A549 (cell line): ENCODE data around the gene EHD3. TPM values are rescaled to one million over a fixed set of nuclear protein-coding genes. Genes with fewer than 3 reads are reported as not detected.

Experiments
- ATAC-seq, 2 experiments: fragments of 200-7000 bp in 1 of 2; fragments of >200 bp in 1 of 2; cut with Nextera tagmentation in 1 of 2; cut with Tn5 transposase in 1 of 2; 3 replicates each; pipeline versions ENCODE4 v1.8.0 to v1.9.1; 2018 to 2020; ENCODE audit warnings: mild to moderate bottlenecking in 1 of 2, moderate library complexity in 1 of 2
- CTCF ChIA-PET: fragments of 300-600 bp; sonication (Branson Sonifier 250); formaldehyde crosslinking; extraction: SDS; loops from one replicate; lab custom pipeline; 2021; ENCODE audit warnings: antibody characterized with exemption, inconsistent platforms; lab: Yijun Ruan, JAX
- POLR2A ChIA-PET: fragments of 350-600 bp; formaldehyde crosslinking; extraction: SDS; loops from one replicate; lab custom pipeline; 2021; ENCODE audit warnings: antibody characterized with exemption, inconsistent platforms; lab: Yijun Ruan, JAX
- DNase-seq, 2 experiments: peaks; one replicate each; pipeline versions ENCODE4 v3.0.0 to v3.0.0-alpha.2; 2011 to 2016; ENCODE audit warnings: low read depth in 1 of 2, low spot score in 1 of 2
- FAIRE-seq: peaks from 2 replicates; lab custom pipeline; 2011; peaks lifted over from hg19 to GRCh38; lab: Jason Lieb, UNC
- H3K27ac ChIP-seq, 2 experiments: fragments of >200 bp; sonication (Bioruptor Twin); formaldehyde crosslinking; 3 replicates each; pipeline ENCODE4 v1.5.1; 2016 to 2017
- H3K4me1 ChIP-seq: fragments of >200 bp; sonication (Bioruptor Twin); formaldehyde crosslinking; 3 replicates; pipeline ENCODE4 v1.6.1; 2016
- H3K4me2 ChIP-seq: fragments of >200 bp; sonication (Bioruptor Twin); formaldehyde crosslinking; 3 replicates; pipeline ENCODE4 v1.6.1; 2016
- H3K4me3 ChIP-seq: fragments of >200 bp; sonication (Bioruptor Twin); formaldehyde crosslinking; 3 replicates; pipeline ENCODE4 v1.5.1; 2016
- H3K9me3 ChIP-seq: fragments of >200 bp; sonication (Bioruptor Twin); formaldehyde crosslinking; 3 replicates; pipeline ENCODE4 v1.6.1; 2016
- ATOH8 ChIP-seq: fragments of 250-450 bp; sonication (Bioruptor Pico); IDR thresholded peaks from 2 replicates; pipeline ENCODE4 v1.5.0; 2020; ENCODE audit warnings: low read depth, mild to moderate bottlenecking, moderate library complexity
- BCL3 ChIP-seq: fragments of >200 bp; sonication (Bioruptor Twin); formaldehyde crosslinking; IDR thresholded peaks from 3 replicates; pipeline ENCODE4 v1.6.1; 2016
- BHLHE40 ChIP-seq: IDR thresholded peaks from 2 replicates; pipeline ENCODE4 v1.6.1; 2012; ENCODE audit warnings: low read depth, low read length, inconsistent platforms
- CBX2 ChIP-seq: fragments of 200-600 bp; sonication (generic); IDR thresholded peaks from 2 replicates; pipeline ENCODE4 v1.6.1; 2016; ENCODE audit warnings: low read depth, mild to moderate bottlenecking, borderline replicate concordance
- CBX8 ChIP-seq: fragments of 200-600 bp; sonication (generic); IDR thresholded peaks from 2 replicates; pipeline ENCODE4 v1.6.1; 2016
- E2F6 ChIP-seq: IDR thresholded peaks from 2 replicates; pipeline ENCODE4 v1.6.1; 2012; ENCODE audit warnings: low read depth, borderline replicate concordance
- EHF ChIP-seq: fragments of 250-450 bp; sonication (Bioruptor Pico); IDR thresholded peaks from 2 replicates; pipeline ENCODE4 v1.5.0; 2020; ENCODE audit warnings: mild to moderate bottlenecking
- EHMT2 ChIP-seq: fragments of 200-600 bp; sonication (generic); IDR thresholded peaks from 2 replicates; pipeline ENCODE4 v1.6.1; 2016; ENCODE audit warnings: antibody characterized with exemption, low read depth, mild to moderate bottlenecking, moderate library complexity
- ESRRA ChIP-seq: fragments of 150-350 bp; IDR thresholded peaks from 2 replicates; pipeline ENCODE4 v1.6.1; 2014; ENCODE audit warnings: mild to moderate bottlenecking, low read length, borderline replicate concordance
- FOSB ChIP-seq: fragments of 250-450 bp; sonication (Bioruptor Pico); IDR thresholded peaks from 2 replicates; pipeline ENCODE4 v1.5.0; 2020; ENCODE audit warnings: mild to moderate bottlenecking, moderate library complexity
- GATA3 ChIP-seq: IDR thresholded peaks from 2 replicates; pipeline ENCODE4 v1.6.1; 2012; ENCODE audit warnings: borderline replicate concordance
- HES2 ChIP-seq: fragments of >200 bp; sonication (Bioruptor Twin); formaldehyde crosslinking; IDR thresholded peaks from 2 replicates; pipeline ENCODE4 v1.6.1; 2016
- HOXB13 ChIP-seq: fragments of 250-450 bp; sonication (Bioruptor Pico); IDR thresholded peaks from 2 replicates; pipeline ENCODE4 v1.5.0; 2020; ENCODE audit warnings: low read depth, mild to moderate bottlenecking, moderate library complexity
- HOXB5 ChIP-seq: fragments of 250-450 bp; sonication (Bioruptor Pico); IDR thresholded peaks from 2 replicates; pipeline ENCODE4 v1.5.0; 2020; ENCODE audit warnings: mild to moderate bottlenecking, moderate library complexity
- JUN ChIP-seq, 2 experiments: fragments of >200 bp; sonication (Bioruptor Twin); formaldehyde crosslinking; IDR thresholded peaks; 2 replicates in 1 of 2; 3 replicates in 1 of 2; pipeline ENCODE4 v1.6.1; 2016 to 2017
- JUNB ChIP-seq: fragments of >200 bp; sonication (Bioruptor Twin); formaldehyde crosslinking; IDR thresholded peaks from 2 replicates; pipeline ENCODE4 v1.6.1; 2016
- KDM5A ChIP-seq: fragments of 200-600 bp; sonication (generic); IDR thresholded peaks from 2 replicates; pipeline ENCODE4 v1.6.1; 2016; ENCODE audit warnings: antibody characterized with exemption, mild to moderate bottlenecking
- MAX ChIP-seq: IDR thresholded peaks from 2 replicates; pipeline ENCODE4 v1.6.1; 2012
- MYC ChIP-seq: IDR thresholded peaks from 2 replicates; pipeline ENCODE4 v1.6.1; 2012; ENCODE audit warnings: mild to moderate bottlenecking, inconsistent platforms, low read length, improper control_type of control experiment, borderline replicate concordance
- NR3C1 ChIP-seq: fragments of >200 bp; sonication (Bioruptor Twin); formaldehyde crosslinking; IDR thresholded peaks from 3 replicates; pipeline ENCODE4 v1.6.1; 2017
- PBX3 ChIP-seq: IDR thresholded peaks from 2 replicates; pipeline ENCODE4 v1.6.1; 2012
- PHF8 ChIP-seq: fragments of 200-600 bp; sonication (generic); IDR thresholded peaks from 2 replicates; pipeline ENCODE4 v1.6.1; 2016; ENCODE audit warnings: low read depth, mild to moderate bottlenecking, antibody characterized with exemption, moderate library complexity, borderline replicate concordance
- POLR2A ChIP-seq: IDR thresholded peaks from 2 replicates; pipeline ENCODE4 v1.6.1; 2012; ENCODE audit warnings: mild to moderate bottlenecking, low read length
- POLR2AphosphoS2 ChIP-seq: conservative IDR thresholded peaks from 2 replicates; pipeline ENCODE4 v1.6.1; 2012; ENCODE audit warnings: low read length, improper control_type of control experiment, inconsistent platforms
- RCOR1 ChIP-seq: fragments of 150-350 bp; IDR thresholded peaks from 2 replicates; pipeline ENCODE4 v1.6.1; 2014; ENCODE audit warnings: antibody characterized with exemption, low read length, low read depth
- RNF2 ChIP-seq: fragments of 200-600 bp; sonication (generic); IDR thresholded peaks from 2 replicates; pipeline ENCODE4 v1.6.1; 2016; ENCODE audit warnings: low read depth, mild to moderate bottlenecking, antibody characterized with exemption, moderate library complexity, borderline replicate concordance
- SMC3 ChIP-seq: fragments of >200 bp; sonication (Bioruptor Twin); formaldehyde crosslinking; IDR thresholded peaks from 3 replicates; pipeline ENCODE4 v1.6.1; 2018; ENCODE audit warnings: inconsistent platforms
- TFCP2L1 ChIP-seq: fragments of 250-450 bp; sonication (Bioruptor Pico); IDR thresholded peaks from 2 replicates; pipeline ENCODE4 v1.5.0; 2021; ENCODE audit warnings: mild to moderate bottlenecking
- TP53 ChIP-seq: fragments of 250-450 bp; sonication (Bioruptor Pico); IDR thresholded peaks from 2 replicates; pipeline ENCODE4 v1.5.0; 2021; ENCODE audit warnings: mild to moderate bottlenecking, moderate library complexity
- ZNF302 ChIP-seq: fragments of 250-450 bp; sonication (Bioruptor Pico); IDR thresholded peaks from 2 replicates; pipeline ENCODE4 v1.9.0; 2021; ENCODE audit warnings: inconsistent platforms, mild to moderate bottlenecking, moderate library complexity
- ZSCAN20 ChIP-seq: fragments of 250-450 bp; sonication (Bioruptor Pico); IDR thresholded peaks from 2 replicates; pipeline ENCODE4 v1.8.0; 2022; ENCODE audit warnings: mild to moderate bottlenecking, moderate library complexity
- WGBS: methylation state at CpG from one replicate; pipeline ENCODE4 v1.1.6; 2017; ENCODE audit errors: missing lambda C conversion rate; 5-methylcytosine and 5-hydroxymethylcytosine counted together
- polyA plus RNA-seq, 4 experiments: library from polyadenylated mRNA; depleted of rRNA in 3 of 4; stranded (reverse); fragments of >200 nt; fragmentation: RNase III in 1 of 4; extraction: RNeasy Plus Mini Kit Qiagen cat#74134 plus additional on column Dnase treatment in 1 of 4; gene quantifications; 2 replicates in 3 of 4; 3 replicates in 1 of 4; pipeline ENCODE4 v1.2.3, GENCODE V29; 2011 to 2017

EHD3 gene
- polyA plus RNA-seq, 2 of the 4 experiments (the other 2 are of a cell fraction): 8.7 to 10.6 TPM

- CTCF ChIA-PET: interaction anchor here (0.7 to 1.2 kb wide), 4 partner anchors 101 to 639 kb away, joined by 3 read pairs; no protein-coding TSS in a partner anchor
These were observed 2.2 kb upstream of the EHD3 start for GRCh38 chr2:31231571-31232302.

GRCh38 chr2:31232586-31232985 lies 1.4 kb upstream of the EHD3 start:
- CTCF ChIA-PET: interaction anchor here (0.7 to 2.8 kb wide), 11 partner anchors 10 to 638 kb away, joined by 3 to 37 read pairs (median 4); partner anchors contain the start of gene CAPN14
- DNase-seq (no peak), FAIRE-seq (no peak)
- no peaks in the 10 kb centered on the region for H3K9me3 ChIP-seq
- WGBS: 60% methylated on average over 4 of the region's 4 CpGs
- TF ChIP-seq CBX2 (no peak), MYC (no peak), NR3C1 (no peak), JUN (IDR thresholded peaks at IDR 0.05) (no peak), RNF2 (no peak), ESRRA (no peak), POLR2A (no peak), PHF8 (no peak), PBX3 (no peak), MAX (no peak), BCL3 (no peak), ZSCAN20 (CRISPR knock-in tag) (no peak), POLR2AphosphoS2 (no peak), EHF (CRISPR knock-in tag) (no peak), FOSB (CRISPR knock-in tag) (no peak), E2F6 (no peak), JUNB (no peak), ZNF302 (CRISPR knock-in tag) (no peak), BHLHE40 (no peak)
- TF ChIP-seq, all 56 proteins: peak for 0
- Histone ChIP-seq H3K4me3 (no peak overlapping the region), H3K27ac (no peak overlapping the region), H3K4me1 (peaks cover 14% of the 10 kb centered on the region; the same call in 2 of the 3 replicates), H3K4me2 (no peak overlapping the region)
- POLR2A ChIA-PET: interaction anchor here (0.6 kb wide), 1 partner anchor 58 kb away, joined by 3 read pairs; no protein-coding TSS in a partner anchor
- ATAC-seq: no peak

More at GRCh38 chr2:31231571-31232302, 2.2 kb upstream of the EHD3 start:
- no peak for FAIRE-seq
- no peak for DNase-seq
- Histone ChIP-seq H3K9me3 (no peaks in the 10 kb centered on the region), H3K4me2 (no peak overlapping the region), H3K27ac (no peak overlapping the region), H3K4me3 (no peak overlapping the region), H3K4me1 (peaks cover 14% of the 10 kb centered on the region; the same call in 2 of the 3 replicates)
- WGBS: 72% methylated on average over 15 of the region's 15 CpGs
- POLR2A ChIA-PET: no interaction called here
- TF ChIP-seq TP53 (CRISPR knock-in tag) (no peak), HES2 (no peak), HOXB13 (CRISPR knock-in tag) (no peak), RCOR1 (no peak), KDM5A (no peak), SMC3 (no peak), ATOH8 (CRISPR knock-in tag) (no peak), EHF (CRISPR knock-in tag) (no peak), CBX8 (no peak), HOXB5 (CRISPR knock-in tag) (no peak), NR3C1 (no peak), TFCP2L1 (CRISPR knock-in tag) (no peak), PBX3 (no peak), EHMT2 (no peak), CBX2 (no peak), GATA3 (no peak), ZNF302 (CRISPR knock-in tag) (no peak), PHF8 (no peak)
- no peak for ATAC-seq
